ENCODE measurements around the gene SPOUT1. TPM values are rescaled to one million over a fixed set of nuclear protein-coding genes. Genes with fewer than 3 reads are reported as not detected.

Gene SPOUT1
- total RNA-seq, 1 donor from 2014 or later, result 48.6 TPM

DNA sequence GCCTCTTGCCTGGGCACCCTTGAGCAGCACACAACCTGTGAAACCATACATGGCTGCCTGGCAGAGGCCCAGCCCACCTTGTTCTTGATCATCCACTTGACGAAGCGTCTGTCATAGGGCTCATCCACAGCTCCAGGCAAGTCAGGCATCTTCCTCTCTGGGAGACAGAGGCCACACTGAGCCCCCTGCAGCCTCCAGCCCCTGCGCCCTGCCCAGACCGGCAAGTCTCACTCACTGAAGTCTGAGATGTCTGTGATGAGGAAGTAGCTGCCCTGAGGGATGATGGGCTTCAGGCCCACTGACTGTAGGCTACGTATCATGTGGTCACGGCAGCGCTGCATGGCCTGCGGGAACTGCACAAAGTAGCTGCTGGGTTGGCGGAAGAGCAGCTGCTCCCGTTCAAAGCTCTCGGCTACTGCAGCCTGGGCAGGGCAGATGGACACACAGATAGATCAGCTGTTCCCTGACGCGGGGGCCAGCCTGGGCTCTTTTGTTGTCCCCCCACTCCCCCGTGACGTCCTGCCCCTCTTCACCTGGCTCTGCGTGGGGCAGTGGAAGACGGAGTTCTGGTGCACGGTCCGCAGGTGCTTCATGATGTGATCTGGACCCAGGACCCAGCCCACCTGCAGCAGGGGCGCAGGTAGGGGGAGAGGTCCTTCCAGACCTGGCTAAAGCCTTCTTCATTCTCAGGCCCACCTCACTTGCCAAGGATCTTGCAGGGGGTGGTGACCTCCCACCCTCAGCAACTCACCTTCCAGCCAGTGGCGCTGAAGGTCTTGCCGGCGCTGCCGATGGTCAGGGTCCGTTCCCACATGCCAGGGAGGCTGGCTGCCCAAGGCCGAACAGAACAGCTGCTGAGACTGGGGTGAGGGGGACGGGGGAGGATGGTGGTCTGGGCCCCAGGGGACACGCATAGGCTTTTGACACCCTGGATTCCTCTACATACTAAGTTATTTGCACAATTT is 5.9 kb upstream of the SPOUT1 start:
- H3K4me3 ChIP-seq, result no peak overlapping the region
- H3K4me1 ChIP-seq, result no peaks in the 10 kb centered on the region
- no peaks in the 10 kb centered on the region for H3K36me3 ChIP-seq
- intact Hi-C loops (cut with DNase I), result no loop called here
- DNase-seq (ENCODE audit: extremely low spot score in 2 of 2), result no peak
- H3K27ac ChIP-seq, result no peak overlapping the region
- no peaks in the 10 kb centered on the region for H3K9me3 ChIP-seq
- TF ChIP-seq, protein P1, sequence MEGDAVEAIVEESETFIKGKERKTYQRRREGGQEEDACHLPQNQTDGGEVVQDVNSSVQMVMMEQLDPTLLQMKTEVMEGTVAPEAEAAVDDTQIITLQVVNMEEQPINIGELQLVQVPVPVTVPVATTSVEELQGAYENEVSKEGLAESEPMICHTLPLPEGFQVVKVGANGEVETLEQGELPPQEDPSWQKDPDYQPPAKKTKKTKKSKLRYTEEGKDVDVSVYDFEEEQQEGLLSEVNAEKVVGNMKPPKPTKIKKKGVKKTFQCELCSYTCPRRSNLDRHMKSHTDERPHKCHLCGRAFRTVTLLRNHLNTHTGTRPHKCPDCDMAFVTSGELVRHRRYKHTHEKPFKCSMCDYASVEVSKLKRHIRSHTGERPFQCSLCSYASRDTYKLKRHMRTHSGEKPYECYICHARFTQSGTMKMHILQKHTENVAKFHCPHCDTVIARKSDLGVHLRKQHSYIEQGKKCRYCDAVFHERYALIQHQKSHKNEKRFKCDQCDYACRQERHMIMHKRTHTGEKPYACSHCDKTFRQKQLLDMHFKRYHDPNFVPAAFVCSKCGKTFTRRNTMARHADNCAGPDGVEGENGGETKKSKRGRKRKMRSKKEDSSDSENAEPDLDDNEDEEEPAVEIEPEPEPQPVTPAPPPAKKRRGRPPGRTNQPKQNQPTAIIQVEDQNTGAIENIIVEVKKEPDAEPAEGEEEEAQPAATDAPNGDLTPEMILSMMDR (IDR thresholded peaks at IDR 0.05), result no peak
- TF ChIP-seq POLR2AphosphoS5 (IDR thresholded peaks at IDR 0.05; ENCODE audit: insufficient read depth in 1 of 2, low read depth in 1 of 2), result no peak
- no peak for TF ChIP-seq POLR2A (IDR thresholded peaks at IDR 0.05)
- H3K27me3 ChIP-seq, result no peaks in the 10 kb centered on the region

DNA sequence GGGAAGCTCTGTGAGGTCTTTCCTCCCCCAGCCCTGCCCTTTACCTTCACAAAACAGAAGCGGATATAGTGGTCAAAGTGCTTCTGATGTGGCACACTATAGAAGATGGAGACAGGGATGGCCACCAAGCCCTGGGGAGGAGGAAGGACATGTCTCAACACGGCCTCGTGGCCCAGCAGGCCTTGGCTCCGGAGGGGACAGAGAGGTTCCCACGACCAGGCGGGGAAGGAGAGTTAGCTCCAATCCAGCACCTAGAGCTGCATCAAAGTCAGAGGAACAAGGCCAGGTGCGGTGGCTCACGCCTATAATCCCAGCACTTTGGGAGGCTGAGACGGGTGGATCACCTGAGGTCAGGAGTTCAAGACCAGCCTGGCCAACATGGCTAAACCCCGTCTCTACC is 4.1 kb upstream of the SPOUT1 start:
- intact Hi-C loops (cut with DNase I), result no loop called here

DNA sequence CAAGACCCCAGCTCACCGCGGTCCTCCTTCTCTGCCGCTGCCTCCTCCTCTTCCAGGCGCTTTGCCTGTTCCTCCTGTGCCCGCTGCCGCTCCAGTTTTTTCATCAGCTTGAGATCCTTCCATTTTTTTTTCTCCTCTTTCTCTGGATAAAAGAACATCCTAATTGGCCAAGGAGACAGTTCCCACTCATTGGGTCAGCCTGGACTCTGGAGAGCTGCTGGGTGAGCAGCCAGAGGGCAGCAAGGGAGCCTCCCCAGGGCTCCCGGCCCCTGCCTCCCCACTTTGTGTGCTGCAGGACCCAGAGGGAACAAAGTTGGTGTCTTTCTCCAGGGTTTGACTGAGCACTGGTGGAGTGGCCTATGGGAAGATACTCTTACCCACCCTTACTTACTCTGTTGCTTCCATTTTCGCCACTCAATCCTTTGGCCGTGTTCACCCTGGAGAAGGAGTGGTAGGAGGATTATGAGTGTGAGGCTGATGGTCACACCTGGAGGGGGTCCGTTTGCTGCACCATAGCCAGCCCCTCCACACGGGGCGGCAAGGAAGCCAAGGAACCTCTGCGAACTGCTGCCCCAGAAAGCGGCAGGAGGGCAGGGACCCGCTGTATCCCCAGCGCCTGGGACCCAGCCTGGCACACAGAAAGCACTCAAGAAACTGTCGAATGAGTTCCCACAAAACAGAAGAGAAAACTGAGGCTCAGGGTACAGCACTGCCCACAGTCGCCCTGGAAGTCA is 708 bp downstream of the SPOUT1 start:
- intact Hi-C loops (cut with DNase I), result no loop called here
- peaks cover 19% of the 10 kb centered on the region for H3K4me1 ChIP-seq
- TF ChIP-seq POLR2A (IDR thresholded peaks at IDR 0.05) (no peak), POLR2AphosphoS5 (IDR thresholded peaks at IDR 0.05; ENCODE audit: insufficient read depth in 1 of 2, low read depth in 1 of 2) (no peak)
- TF ChIP-seq, protein P1 (IDR thresholded peaks at IDR 0.05), result no peak
- peaks cover 0 to 29% of the 10 kb centered on the region in 2 donors for H3K36me3 ChIP-seq
- H3K9me3 ChIP-seq, result no peaks in the 10 kb centered on the region
- DNase-seq (ENCODE audit: extremely low spot score in 2 of 2), result no peak
- H3K4me3 ChIP-seq, result peak overlapping the region; percentile 76 to 81
- H3K27me3 ChIP-seq, result no peaks in the 10 kb centered on the region
- peak overlapping the region; percentile 45 for H3K27ac ChIP-seq

More for the DNA sequence above, 4.1 kb upstream of the SPOUT1 start:
- Histone ChIP-seq H3K9me3 (no peaks in the 10 kb centered on the region), H3K27me3 (no peaks in the 10 kb centered on the region), H3K27ac (no peak overlapping the region), H3K4me3 (no peak overlapping the region), H3K36me3 (no peaks in the 10 kb centered on the region), H3K4me1 (peaks cover 12% of the 10 kb centered on the region)
- no peak for TF ChIP-seq POLR2AphosphoS5 (IDR thresholded peaks at IDR 0.05; ENCODE audit: insufficient read depth in 1 of 2, low read depth in 1 of 2)
- DNase-seq (ENCODE audit: extremely low spot score in 2 of 2), result no peak

DNA sequence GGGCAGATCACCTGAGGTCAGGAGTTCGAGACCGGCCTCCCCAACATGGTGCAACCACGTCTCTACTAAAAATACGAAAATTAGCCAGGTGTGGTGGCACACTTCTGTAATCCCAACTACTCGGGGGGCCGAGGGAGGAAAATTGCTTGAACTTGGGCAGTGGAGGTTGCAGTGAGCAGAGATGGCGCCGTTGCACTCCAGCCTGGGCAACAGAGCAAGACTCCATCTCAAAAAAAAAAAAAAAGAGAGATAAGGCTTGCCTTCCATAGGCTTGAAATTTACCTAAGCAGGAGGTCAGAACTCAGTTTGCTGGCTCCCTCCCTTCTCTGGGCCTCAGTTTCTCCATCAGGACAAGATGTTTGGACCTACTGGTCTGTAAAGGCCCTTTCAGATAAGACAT is 1.3 kb downstream of the SPOUT1 start:
- TF ChIP-seq, protein P1 (IDR thresholded peaks at IDR 0.05), result no peak
- no peak for TF ChIP-seq POLR2A (IDR thresholded peaks at IDR 0.05)
- TF ChIP-seq POLR2AphosphoS5 (IDR thresholded peaks at IDR 0.05; ENCODE audit: insufficient read depth in 1 of 2, low read depth in 1 of 2), result no peak
- Histone ChIP-seq H3K36me3 (peaks cover 0 to 35% of the 10 kb centered on the region in 2 donors), H3K4me1 (peaks cover 19% of the 10 kb centered on the region), H3K27ac (no peak overlapping the region), H3K27me3 (no peaks in the 10 kb centered on the region), H3K4me3 (no peak overlapping the region), H3K9me3 (no peaks in the 10 kb centered on the region)
- intact Hi-C loops (cut with DNase I), result no loop called here
- no peak for DNase-seq (ENCODE audit: extremely low spot score in 2 of 2)

DNA sequence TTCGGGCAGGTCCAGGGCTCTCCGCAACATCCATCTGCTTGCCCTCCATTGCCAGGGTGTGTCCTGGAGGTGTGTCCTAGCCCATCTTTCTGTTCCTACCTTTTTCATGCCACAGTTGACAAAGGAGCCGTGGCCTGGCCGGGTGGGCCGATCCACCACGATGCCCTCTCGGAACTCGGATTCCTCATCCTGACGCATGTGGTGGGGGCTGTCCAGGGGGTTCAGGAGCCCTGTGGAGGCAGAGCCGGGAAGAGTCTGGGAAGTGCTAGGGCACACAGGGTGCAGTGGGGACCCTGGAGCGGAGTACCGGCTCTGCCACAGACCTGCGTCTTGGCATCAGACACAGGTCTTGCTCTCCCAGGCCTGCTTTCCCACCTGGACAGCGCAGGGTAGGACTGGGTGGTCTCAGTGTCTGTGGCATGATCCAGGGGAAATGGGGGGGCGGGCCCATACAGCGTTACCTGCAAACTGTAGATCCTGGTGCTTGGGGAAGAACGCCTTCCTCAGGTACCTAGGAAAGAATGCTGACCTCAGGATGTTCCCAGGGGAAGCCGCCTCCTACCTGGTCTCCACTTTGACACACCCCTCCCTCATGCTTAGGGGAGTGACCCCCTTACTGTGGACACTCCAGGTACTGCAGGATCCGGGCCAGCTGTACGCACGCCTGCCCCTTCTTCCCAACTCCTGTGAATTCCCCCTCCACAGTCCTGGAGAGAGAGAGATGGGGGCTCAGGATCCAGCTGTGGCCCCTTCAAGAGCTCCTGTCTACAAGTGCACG is 3.5 kb downstream of the SPOUT1 start:
- DNase-seq (ENCODE audit: extremely low spot score in 2 of 2), result no peak
- Histone ChIP-seq H3K27me3 (no peaks in the 10 kb centered on the region), H3K4me3 (no peak overlapping the region), H3K36me3 (peaks cover 0 to 53% of the 10 kb centered on the region in 2 donors), H3K9me3 (no peaks in the 10 kb centered on the region), H3K27ac (no peak overlapping the region), H3K4me1 (peaks cover 19% of the 10 kb centered on the region)
- intact Hi-C loops (cut with DNase I), result no loop called here
- TF ChIP-seq, protein P1 (IDR thresholded peaks at IDR 0.05), result no peak
- TF ChIP-seq POLR2AphosphoS5 (IDR thresholded peaks at IDR 0.05; ENCODE audit: insufficient read depth in 1 of 2, low read depth in 1 of 2), result no peak
- no peak for TF ChIP-seq POLR2A (IDR thresholded peaks at IDR 0.05)
